Measurements from ENCODE around the gene USP5.

Gene USP5

DNA sequence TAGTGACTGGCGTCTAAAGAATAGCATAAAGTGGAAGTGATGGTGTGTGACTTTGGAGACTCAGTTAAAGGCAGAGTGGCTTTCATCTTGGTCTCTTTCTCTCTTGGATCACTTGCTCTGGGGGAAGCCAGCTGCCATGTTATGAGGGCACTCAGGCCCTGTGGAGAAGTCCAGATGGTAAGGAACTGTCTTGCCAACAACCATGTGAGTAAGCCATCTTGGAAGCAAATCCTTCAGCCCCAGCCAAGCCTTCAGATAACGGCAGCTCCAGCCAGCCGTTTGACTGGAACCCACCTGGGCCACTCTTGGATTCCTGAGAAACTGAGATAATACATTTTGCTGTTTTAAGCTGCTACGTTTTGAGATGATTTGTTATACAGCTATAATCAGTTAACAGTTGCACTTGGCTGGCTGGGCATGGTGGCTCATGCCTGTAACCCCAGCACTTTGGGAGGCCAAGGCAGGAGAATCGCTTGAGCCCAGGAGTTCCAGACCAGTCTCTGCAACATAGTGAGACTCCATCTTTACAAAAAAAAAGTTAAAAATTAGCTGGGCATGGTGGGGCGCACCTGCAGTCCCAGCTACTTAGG, 45.0 kb downstream of the USP5 start:
- DNase-seq (ENCODE audit: extremely low read depth, low read depth), result no peak
- H3K4me3 ChIP-seq (replicated peaks; ENCODE audit: low read depth, low read length), result no peak overlapping the region
- TF ChIP-seq, protein P1, sequence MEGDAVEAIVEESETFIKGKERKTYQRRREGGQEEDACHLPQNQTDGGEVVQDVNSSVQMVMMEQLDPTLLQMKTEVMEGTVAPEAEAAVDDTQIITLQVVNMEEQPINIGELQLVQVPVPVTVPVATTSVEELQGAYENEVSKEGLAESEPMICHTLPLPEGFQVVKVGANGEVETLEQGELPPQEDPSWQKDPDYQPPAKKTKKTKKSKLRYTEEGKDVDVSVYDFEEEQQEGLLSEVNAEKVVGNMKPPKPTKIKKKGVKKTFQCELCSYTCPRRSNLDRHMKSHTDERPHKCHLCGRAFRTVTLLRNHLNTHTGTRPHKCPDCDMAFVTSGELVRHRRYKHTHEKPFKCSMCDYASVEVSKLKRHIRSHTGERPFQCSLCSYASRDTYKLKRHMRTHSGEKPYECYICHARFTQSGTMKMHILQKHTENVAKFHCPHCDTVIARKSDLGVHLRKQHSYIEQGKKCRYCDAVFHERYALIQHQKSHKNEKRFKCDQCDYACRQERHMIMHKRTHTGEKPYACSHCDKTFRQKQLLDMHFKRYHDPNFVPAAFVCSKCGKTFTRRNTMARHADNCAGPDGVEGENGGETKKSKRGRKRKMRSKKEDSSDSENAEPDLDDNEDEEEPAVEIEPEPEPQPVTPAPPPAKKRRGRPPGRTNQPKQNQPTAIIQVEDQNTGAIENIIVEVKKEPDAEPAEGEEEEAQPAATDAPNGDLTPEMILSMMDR (IDR thresholded peaks at IDR 0.05; ENCODE audit: low read depth, low read length, missing control alignments), result no peak

DNA sequence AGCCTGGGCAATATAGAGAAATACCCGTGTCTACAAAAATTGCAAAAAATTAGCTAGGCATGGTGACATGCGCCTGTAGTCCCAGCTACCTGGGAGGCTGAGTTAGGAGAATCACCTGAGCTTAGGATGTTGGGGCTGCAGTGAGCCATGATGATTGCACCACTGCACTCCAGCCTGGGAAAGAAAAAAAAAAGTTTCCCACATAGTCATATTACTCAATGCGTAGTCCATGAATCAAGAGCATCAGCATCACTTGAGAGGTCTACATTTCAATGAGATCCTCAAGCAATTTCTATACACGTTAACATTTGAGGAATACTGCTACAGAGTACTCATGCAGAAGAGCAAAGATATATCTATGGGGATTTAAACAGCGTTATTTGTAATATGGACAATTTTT, 47.5 kb downstream of the USP5 start:
- TF ChIP-seq, protein P1 (IDR thresholded peaks at IDR 0.05; ENCODE audit: low read depth, low read length, missing control alignments), result no peak
- no peak overlapping the region for H3K4me3 ChIP-seq (replicated peaks; ENCODE audit: low read depth, low read length)
- DNase-seq (ENCODE audit: extremely low read depth, low read depth), result no peak

DNA sequence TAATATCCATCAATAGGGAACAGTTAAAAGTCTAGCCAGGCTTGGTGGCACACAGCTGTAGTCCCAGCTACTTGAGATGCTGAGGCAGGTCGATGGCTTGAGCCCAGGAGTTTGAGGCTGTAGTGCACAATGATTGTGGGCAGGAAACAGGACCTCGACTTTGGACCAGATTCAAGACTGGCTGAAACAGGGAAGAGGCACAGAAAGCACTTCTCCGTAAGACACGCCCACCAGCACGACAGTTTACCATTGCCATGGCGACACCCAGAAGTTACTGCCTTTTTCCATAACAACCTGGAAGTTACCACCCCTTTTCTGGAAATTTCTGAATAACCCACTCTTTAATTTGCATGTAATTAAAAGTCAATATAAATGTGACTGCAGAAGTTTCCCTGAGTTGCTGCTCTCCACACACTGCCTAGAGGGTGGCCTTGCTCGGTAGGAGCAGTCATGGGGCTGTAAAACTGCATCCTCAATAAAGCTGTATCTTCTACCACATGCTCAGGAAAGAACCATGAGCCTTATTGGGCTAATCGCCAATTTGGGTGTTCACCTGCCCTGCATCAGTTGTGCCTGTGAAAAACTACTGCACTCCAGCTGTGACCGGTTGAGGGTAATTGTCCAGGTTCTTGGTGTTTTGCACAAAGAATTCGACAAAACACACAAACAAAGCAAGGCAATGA, 48.0 kb downstream of the USP5 start:
- H3K4me3 ChIP-seq (replicated peaks; ENCODE audit: low read depth, low read length), result no peak overlapping the region
- no peak for DNase-seq (ENCODE audit: extremely low read depth, low read depth)
- TF ChIP-seq, protein P1 (IDR thresholded peaks at IDR 0.05; ENCODE audit: low read depth, low read length, missing control alignments), result no peak

DNA sequence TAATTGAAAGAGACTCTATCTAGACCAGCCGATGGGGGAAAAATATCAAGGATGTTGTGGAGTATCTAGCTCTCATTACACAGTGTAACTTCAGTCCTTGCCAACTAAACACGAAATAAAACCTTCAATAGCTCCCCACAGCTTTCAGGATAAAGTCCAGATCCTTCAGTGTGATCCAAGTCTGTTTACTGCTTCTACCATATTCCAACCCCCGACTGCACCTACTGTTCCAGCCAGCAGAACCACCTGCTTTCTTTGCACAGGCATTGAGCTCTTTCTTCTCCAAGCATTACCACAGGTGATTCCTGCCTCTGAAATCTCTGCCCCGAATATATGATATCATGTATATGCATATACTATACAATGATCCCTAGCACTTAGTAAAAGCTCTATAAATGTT, 50.5 kb downstream of the USP5 start:
- no peak for DNase-seq (ENCODE audit: extremely low read depth, low read depth)
- no peak overlapping the region for H3K4me3 ChIP-seq (replicated peaks; ENCODE audit: low read depth, low read length)
- TF ChIP-seq, protein P1 (IDR thresholded peaks at IDR 0.05; ENCODE audit: low read depth, low read length, missing control alignments), result no peak

DNA sequence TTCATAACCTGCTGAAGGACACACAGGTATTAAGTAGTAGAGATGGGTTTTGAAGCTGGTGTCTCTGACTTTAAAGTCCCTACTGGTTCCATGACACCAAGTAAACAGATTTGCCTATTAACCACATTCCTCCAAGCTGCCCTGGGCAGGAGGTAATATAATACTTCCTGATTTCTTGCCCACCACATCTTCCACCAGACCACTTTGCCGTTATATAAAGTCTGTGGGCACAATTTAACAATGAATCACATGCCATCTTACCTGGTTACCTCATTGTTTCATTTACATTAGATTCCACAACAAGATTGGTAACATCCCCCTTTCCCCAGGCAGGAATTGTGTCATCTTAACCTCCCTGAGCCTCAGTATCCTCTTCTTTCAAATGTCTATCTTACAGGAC, 51.8 kb downstream of the USP5 start:
- no peak overlapping the region for H3K4me3 ChIP-seq (replicated peaks; ENCODE audit: low read depth, low read length)
- no peak for DNase-seq (ENCODE audit: extremely low read depth, low read depth)
- TF ChIP-seq, protein P1 (IDR thresholded peaks at IDR 0.05; ENCODE audit: low read depth, low read length, missing control alignments), result no peak

DNA sequence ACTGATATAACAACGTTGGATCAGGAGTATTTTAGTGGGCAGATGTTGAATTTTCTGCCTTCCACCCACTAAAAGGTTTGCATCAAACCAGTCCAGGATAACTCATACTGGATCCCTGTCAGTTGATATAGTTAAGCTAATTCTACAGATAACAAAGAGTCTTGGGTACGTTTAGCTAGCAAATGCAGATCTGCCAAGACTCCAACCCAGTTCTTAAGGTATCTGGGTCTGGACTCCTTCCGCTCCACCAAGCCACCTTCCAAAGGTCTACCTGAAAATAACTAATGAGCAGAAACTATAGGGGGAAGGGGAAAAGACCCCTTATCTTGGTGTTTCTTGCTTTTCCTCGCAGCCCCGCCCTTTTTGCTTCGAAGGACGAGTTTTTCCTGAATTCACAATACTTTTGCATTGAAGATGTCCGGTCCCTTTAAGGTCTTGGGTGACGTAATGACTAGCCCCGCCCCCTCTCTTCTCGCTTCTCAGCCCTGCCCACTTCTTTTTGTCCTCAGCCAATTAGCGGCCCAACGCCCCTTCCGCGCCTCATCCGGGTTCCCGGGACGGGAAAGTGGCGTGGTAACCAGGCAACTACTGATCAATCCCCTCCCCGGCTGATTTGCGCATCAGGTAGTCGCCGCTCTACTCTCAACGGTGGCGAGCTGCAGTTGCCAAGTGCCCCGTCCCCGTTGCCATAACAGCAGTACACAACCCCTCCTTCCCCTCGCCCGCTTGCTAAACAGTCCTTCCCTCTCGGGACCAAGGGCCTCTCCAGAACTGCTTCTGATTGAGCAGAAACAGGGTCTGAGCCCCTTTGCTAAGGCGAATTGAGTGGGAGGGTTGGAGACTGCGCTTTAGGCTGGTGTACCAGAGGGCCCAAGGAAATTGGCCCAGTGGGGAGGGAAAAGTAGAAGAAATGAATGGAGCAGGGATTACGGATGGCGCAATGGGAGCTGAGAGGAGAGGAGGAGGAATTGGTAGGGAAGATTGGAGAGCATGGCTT, 52.6 kb downstream of the USP5 start, which contains the start of gene LRRC23:
LRRC23 (plus strand) TSS at position 543 of the 997 bp plus-strand sequence. CDS start 812 bp downstream, outside the sequence.
- H3K4me3 ChIP-seq (replicated peaks; ENCODE audit: low read depth, low read length), result peak within 1 kb of the TSS; percentile 89
- TF ChIP-seq, protein P1 (IDR thresholded peaks at IDR 0.05; ENCODE audit: low read depth, low read length, missing control alignments), result no peak
- peak; percentile 89 for DNase-seq (ENCODE audit: extremely low read depth, low read depth)

Data from HFF-Myc (cell line).